ENCODE results near the gene CCDC137.
A peak's percentile ranks its signal among the peaks of the same experiment; 100 is the strongest.
"Not testable (repeated sequence)": the region's sequence is repeated elsewhere in the genome, so short reads cannot be mapped to it uniquely, and the experiment has no call there.

The CCDC137 gene

GRCh38 chr17:81666342-81667191, at the start of gene CCDC137, which contains the start of gene OXLD1:
Gene CCDC137, plus strand, starts transcription at chr17:81666737. Its CDS starts 30 bp downstream, at chr17:81666767.
Gene OXLD1, minus strand, starts transcription at chr17:81666605. Its CDS starts 28 bp downstream, at chr17:81666577.
- DNase-seq (ENCODE audit: low read depth in 2 of 2), result peak; percentile 82 to 84

DNA sequence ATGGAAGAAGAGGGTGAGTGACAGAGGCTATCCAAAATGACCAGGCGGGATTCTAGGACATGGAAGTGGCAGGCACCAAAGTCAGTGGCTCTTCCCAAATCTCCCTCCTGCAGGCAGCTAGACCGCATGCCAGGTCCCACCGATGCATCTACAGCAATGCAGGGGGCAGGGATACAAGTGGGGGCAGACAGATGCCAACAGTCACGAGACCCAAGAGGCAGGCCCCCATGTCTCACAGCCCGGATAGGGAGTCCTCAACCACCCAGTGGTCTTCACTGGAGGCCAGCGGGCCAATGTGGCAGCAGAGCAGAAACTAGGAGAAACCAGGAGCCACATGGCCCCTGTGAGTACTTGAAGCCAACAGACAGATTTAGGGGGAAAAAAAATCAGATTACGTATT, 49.7 kb upstream of the CCDC137 start:
- no peak for DNase-seq (ENCODE audit: low read depth in 2 of 2)

- DNase-seq (ENCODE audit: low read depth in 2 of 2), result not testable (repeated sequence)
These were observed 48.2 kb upstream of the CCDC137 start for GRCh38 chr17:81618307-81618706.

- DNase-seq (ENCODE audit: low read depth in 2 of 2), result no peak
These were observed 44.9 kb upstream of the CCDC137 start for GRCh38 chr17:81621494-81622130.

- no peak for DNase-seq (ENCODE audit: low read depth in 2 of 2)
These were observed 36.3 kb upstream of the CCDC137 start for GRCh38 chr17:81630274-81630673.

GRCh38 chr17:81631482-81631881, 35.1 kb upstream of the CCDC137 start:
- no peak for DNase-seq (ENCODE audit: low read depth in 2 of 2)

DNA sequence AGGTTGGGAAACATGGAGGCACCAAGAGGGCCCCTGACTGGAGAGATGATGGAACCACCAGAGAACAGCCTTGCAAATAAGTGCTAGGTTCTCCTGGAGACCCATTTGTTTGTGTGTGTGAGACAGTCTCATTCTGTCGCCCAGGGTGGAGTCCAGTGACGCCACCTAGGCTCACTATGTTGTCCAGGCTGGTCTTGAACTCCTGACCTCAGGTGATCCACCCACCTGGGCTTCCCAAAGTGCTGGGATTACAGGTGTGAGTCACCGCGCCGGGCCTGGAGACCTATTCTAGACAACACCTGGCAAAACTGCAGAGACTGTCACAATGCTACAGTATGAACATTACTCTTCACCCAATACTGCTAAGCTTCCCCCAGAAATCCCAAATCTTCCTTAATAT, 31.1 kb upstream of the CCDC137 start:
- no peak for DNase-seq (ENCODE audit: low read depth in 2 of 2)

GRCh38 chr17:81635973-81636504, 30.5 kb upstream of the CCDC137 start:
- DNase-seq (ENCODE audit: low read depth in 2 of 2), result no peak

DNA sequence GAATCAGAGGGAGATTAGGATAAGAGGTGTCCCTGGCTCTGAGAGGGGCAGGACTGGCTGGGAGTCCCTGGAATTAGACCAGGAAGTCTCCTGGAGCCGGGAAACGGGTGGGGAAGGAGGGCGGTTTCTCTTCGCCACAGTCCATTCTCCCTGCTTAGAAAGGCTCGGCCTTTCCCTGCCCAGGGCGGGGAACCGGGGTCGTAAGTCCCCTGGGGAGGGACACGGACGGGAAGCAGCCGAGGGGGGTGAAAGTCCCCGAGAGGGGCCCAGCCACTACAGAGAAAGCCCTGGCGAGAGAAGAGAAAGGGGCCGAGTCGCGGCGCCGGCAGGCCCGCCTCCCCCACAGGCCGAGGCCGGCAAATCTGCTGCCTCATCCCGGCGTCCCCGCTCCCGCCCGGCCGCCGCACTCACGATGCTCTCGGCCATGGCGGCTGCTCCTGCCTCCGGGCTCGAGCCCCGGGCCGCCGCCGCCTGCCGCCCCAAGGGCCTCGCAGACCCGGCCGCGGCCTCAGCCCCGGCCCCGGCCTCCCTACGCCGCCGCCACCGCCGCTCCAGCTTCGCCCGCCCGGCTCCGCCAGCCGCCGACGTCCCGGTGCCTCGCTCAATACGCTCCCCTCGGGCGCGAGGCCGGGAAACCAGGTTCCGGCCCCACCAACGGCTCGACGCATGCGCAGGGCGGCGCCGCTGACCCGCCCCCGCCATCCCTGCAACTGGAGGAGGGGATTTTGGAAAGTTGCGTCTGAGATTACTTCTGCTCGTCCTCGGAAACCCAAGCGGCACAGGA, 29.8 kb upstream of the CCDC137 start, which contains the start of the genes NPLOC4 and TSPAN10:
NPLOC4 (minus strand) TSS at position 608 of the 784 bp plus-strand sequence; CDS start at position 426, 182 bp downstream.
TSPAN10 (plus strand) TSS at position 692 of the 784 bp plus-strand sequence. CDS start 5,217 bp downstream, outside the sequence.
- DNase-seq (ENCODE audit: low read depth in 2 of 2), result peak; percentile 62 to 74

- DNase-seq (ENCODE audit: low read depth in 2 of 2), result no peak
These were observed 27.9 kb upstream of the CCDC137 start for GRCh38 chr17:81638683-81639082.

GRCh38 chr17:81640011-81640410, 26.5 kb upstream of the CCDC137 start:
- DNase-seq (ENCODE audit: low read depth in 2 of 2), result no peak

- DNase-seq (ENCODE audit: low read depth in 2 of 2), result no peak
These were observed 24.6 kb upstream of the CCDC137 start for GRCh38 chr17:81641825-81642489.

DNA sequence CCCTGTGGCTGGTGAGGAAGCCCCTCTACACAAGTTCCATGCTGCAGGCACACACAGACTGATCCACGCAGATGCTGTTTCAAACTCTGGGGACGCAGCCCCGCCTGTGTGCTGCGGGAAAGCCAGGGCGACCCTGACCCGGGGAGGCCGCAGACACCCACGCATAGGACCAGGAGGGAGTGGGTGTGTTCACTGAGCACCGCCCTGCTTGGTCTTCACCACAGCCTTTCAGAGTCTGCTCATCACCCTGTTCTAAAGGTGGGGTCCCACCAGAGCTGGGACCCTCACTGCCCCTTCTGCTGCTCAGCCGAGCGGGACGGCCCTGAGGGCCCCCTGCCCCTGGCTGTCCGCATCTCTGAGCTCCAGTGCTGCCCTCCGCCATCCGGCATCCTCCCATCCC, 22.0 kb upstream of the CCDC137 start:
- no peak for DNase-seq (ENCODE audit: low read depth in 2 of 2)

DNA sequence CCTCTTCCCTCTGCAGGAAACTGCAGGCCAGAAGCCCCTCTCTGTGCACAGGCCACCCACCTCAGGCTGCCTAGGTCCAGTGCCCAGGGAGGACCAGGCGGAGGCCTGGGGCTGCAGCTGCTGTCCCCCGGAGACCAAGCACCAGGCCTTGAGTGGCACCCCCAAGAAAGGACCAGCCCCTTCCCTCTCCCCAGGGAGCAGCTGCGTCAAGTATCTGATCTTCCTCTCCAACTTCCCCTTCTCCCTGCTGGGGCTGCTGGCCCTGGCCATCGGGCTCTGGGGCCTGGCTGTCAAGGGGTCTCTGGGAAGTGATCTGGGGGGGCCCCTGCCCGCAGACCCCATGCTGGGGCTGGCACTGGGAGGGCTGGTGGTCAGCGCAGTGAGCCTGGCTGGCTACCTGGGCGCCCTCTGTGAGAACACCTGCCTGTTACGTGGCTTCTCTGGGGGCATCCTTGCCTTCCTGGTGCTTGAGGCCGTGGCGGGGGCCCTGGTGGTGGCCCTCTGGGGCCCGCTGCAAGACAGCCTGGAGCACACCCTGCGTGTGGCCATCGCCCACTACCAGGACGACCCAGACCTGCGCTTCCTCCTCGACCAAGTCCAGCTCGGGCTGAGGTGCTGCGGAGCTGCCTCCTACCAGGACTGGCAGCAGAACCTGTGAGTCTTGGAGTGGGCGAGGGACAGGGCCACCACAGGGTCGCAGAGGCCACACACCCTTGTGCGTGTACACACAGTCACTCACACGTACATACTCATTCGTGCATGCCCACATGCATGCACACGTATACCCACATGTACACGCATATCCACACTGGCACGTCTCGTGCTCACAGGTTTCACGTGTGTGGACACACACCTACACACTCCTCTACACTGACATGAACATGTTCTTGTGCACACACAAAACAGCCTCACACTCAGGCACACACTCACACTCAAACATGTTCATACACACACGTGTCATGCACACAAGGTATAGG, 21.3 kb upstream of the CCDC137 start:
- DNase-seq (ENCODE audit: low read depth in 2 of 2), result no peak

GRCh38 chr17:81646869-81647600, 19.5 kb upstream of the CCDC137 start:
- no peak for DNase-seq (ENCODE audit: low read depth in 2 of 2)

DNA sequence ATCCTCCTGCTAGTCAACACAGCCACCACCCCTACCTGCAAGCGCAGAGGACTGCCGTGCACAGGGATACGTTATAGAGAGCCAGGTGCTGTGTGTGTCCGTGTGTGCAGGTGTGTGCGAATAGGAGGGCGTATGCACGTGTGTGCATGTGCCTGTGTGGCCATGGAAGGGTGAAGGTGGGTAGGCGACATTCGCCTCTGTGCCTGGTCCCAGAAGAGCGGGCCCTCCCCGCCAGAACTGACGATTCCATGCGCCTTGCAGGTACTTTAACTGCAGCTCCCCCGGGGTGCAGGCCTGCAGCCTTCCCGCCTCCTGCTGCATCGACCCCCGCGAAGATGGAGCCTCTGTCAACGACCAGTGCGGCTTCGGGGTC, 18.9 kb upstream of the CCDC137 start:
- no peak for DNase-seq (ENCODE audit: low read depth in 2 of 2)

DNA sequence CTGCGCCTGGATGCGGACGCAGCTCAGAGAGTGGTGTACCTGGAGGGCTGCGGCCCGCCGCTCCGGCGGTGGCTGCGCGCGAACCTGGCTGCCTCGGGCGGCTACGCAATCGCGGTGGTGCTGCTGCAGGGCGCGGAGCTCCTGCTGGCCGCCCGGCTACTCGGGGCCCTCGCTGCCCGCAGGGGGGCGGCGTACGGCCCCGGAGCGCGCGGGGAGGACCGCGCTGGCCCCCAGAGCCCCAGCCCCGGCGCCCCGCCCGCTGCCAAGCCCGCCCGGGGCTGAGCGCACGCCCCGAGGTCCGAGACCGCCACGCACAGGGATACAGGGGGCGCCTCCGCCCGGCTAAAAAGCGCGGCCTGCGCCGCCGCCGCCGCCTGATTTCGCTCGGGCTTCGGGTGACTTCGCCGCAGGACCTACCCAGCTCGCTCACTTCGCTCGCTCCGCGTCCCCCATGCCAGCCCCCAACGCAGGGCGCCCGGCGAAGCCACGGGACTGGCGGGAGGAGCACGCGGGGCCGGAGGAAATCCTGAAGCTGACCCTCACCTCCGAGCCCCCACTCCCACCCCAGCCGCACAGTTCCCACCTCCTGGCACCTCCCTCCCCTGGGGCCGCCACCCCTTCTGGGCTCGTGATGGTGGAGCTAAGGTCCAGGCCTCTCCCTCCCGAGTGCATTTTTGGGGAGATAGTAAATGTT, 18.4 kb upstream of the CCDC137 start:
- no peak for DNase-seq (ENCODE audit: low read depth in 2 of 2)

DNA sequence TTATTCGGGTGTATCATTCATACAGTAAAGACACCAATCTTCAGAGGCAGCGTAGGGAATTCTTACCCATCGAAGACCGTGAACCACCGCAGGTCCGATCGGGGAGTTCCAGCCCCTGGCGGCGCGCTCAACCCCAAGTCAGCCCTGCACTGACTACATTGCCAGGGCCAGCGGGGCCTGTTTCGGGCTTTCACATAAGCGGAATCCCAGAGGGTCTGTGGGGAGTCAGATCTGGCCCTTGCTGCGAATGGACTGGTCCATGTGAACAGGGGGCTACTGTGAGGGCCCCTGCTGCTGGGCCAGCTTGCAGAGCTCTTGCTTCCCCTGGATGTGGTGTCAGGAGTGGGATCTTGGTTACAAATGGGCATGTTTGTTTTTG, 17.8 kb upstream of the CCDC137 start:
- DNase-seq (ENCODE audit: low read depth in 2 of 2), result no peak

DNA sequence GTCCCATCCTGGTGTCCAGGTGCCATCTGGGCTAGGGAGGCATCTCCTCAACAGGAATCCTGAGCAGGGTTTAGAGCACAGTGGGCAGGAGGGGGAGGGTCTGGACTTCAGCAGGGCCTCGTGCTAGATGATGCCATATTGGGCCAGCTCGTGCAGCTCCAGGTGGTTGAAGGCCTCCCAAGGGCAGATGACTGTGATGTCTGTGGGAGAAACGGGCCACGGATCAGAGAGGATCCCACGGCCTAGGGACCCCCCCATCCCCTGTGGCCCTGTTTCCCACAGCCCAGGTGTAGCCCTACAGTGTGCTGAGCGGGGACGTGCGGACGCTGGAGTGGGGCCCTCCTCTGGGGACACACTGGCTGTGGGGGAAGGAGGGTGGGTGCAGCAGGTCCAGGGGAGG, 15.6 kb upstream of the CCDC137 start:
- no peak for DNase-seq (ENCODE audit: low read depth in 2 of 2)
